Activated CD8-positive, alpha-beta memory T cell treated with anti-CD3 and anti-CD28 coated beads for 1 hour (primary cell): ENCODE measurements around the gene TRAPPC14.
"Not testable (repeated sequence)": the region's sequence is repeated elsewhere in the genome, so short reads cannot be mapped to it uniquely, and the experiment has no call there.

Source experiments
- DNase-seq, 2 donors: peaks; one replicate each; pipeline ENCODE4 v3.0.0-alpha.2; 2020; ENCODE audit warnings: low read depth in 1 of 2; ENCODE audit errors: extremely low read depth in 1 of 2

TRAPPC14 gene

DNA sequence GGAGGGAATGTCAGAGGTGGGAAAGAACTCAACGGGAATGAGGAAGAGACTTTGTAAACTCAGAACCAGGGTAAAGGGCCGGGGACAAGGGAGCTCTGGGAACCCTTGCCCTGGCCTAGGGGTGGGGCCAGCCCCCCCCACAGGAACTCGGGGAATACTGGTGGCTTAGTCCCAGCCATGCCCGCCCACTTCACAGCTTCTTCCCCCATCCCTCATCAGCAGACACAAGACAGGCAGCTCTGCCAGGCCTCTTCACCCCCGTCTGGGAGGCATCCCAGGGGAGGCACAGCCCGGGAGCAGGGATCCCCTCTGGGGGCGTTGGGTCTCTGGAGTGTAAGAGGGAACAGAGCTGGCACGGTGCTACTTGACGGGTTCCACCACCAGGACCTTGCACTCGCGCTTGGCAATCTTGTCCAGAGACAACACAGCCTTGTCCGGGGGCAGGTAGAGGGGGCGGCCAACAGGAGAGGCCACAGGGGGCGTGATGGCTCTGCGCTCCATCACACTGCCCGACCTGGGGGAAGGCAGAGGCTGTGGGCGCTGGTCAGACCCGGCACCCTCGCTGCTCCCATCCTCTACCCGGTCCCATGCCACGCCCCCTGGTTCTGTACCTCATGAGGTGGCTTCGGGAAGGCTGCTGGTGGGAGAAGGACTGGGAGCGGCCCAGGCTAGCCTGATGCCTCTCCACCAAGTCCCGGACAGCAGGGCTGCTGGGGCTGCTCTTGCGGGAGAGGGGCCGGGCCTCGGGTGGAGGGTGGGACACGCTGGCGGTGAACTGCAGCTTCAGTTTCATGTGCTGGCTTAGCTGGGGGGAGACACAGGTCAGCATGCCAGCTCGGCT is 3.7 kb downstream of the TRAPPC14 start:
- DNase-seq, result no peak

DNA sequence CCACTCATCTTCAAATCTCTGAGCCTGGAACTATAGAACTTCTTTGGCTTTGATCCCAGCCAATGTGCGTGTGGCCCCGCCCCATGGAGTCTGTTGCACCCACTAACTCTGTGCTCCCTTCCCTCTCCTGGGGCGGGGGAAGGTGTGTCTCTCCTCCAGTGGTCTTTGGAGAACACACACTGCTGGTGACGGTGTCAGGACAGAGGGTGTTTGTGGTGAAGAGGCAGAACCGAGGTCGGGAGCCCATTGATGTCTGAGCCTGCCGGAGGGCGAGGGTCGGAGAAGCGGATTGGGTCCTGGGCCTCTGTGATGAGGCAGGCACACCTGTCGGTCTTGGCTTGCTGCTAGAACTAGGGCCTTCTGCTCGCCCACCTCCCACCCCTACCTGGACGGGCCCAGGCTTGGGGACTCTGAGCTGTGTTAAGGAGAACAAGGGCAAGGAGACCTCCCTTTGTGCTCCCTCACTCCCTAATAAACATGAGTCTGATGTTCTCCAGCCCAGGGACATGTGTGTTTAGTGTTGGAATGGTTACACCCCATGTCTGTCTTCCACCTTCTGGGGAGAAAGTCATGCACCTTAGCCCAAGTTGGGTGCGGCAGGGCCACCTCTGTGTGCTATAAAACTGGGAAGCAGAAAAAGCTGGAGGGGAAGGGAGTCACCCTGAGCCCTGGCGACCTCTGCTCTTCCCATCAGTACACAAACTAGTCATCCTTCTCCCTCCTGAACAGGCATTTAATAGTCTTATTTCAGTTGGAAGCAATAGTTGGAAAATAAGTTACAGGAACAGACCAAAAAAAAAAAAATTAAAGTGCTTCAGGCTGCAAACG is 4.6 kb downstream of the TRAPPC14 start:
- DNase-seq, result no peak

DNA sequence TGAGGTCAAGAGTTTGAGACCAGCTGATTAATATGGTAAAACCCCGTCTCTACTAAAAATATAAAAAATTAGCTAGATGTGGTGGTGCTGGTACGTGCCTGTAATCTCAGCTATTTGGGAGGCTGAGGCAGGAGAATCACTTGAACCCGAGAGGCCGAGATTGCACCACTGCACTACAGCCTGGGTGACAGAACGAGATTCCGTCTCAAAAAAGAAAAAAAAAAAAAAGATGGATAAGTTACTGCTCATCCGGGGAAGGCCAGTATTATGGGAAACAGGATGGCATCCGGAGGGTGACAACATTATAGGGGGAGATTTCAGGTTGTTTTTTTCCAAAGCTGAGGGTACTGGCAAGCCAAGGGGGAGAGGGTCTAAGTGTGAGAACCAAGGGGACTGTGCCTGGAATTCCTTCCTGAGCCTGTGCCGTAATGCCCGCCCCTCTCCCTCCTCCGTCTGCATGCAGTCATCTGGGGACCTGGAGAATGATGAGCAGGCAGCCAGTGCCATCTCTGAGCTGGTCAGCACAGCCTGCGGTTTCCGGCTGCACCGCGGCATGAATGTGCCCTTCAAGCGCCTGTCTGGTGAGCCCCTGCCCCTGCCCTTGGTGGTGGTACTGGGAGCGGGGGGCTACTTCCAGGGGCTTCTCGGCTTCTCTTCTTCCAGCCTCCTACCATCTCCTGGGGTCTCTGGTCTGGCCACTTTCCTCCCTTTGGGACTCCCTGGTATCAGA is 5.4 kb downstream of the TRAPPC14 start:
- DNase-seq, result no peak

DNA sequence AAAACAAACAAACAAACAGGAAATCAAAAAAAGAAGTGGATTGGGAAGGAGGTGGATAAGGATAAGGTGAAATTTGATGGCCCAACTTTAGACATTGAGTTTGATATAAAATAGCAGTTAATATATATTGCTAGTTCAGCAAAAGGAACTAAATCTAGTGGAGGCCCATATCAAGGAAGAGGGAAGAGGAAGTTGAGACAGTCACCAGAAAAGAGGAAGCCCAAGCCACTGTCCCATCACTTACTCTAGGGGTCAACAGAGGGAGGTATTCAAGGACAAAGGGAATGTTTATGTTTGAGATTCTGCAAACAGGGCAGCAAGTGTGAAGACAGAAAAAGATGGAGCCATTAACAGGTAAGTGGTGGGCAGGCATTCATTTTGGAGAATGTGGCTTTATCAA is 6.1 kb downstream of the TRAPPC14 start:
- no peak for DNase-seq

DNA sequence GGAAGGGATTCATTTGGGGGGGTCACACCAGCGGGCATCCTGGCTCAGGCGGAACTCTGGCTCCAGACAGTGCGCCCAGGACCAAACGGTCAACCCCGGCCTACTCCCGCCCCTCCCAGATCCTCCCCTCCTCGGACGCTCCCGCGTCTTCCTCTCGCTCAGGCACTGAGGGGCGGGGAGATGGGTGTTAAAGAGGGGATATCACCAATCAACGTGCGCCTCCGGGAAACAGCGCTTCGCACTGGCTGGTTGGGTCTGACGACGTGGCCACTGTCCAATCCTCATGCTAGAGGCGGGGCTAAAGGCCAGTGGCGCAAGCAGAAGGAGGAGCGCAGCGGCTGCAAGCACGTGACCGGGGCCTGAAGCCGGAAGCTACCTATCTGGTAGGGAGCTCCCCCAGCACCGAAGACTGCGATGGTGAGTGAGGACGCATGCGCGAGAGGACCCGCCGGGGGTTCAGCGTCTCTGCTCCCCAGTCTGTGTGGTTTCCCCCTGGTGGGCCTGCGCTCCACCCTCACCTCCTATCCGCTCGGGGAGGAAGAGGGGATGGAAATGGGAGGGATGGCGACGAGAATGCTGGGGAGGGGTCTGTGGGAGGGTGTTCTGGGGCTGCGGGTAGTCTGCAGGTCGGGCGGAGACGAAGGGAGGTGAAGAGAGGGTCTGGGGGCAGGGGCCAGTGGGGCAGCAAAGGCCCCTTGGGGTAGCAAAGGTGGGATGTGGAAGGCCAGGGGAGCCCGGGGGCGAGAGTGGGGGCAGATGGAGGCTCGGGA is 9.8 kb downstream of the TRAPPC14 start, which contains the start of gene LAMTOR4:
LAMTOR4 (plus strand) TSS at position 360 of the 770 bp plus-strand sequence; CDS start at position 415, 55 bp downstream.
- peak; percentile 93 to 98 for DNase-seq

DNA sequence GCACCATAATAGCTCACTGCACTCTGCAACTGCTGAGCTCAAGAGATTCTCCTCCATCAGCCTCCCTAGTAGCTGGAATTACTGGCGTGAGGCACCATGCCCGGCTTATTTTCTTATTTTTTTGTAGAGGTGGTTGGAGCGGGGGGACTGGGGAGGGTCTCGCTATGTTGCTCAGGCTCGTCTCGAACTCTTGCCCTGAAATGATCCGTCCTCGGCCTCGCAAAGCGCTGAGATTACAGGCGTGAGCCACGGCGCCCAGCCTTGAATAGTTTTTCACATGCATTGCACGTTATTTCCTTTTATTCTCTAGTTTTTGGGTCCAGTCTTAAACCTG is 10.3 kb downstream of the TRAPPC14 start:
- DNase-seq, result no peak

DNA sequence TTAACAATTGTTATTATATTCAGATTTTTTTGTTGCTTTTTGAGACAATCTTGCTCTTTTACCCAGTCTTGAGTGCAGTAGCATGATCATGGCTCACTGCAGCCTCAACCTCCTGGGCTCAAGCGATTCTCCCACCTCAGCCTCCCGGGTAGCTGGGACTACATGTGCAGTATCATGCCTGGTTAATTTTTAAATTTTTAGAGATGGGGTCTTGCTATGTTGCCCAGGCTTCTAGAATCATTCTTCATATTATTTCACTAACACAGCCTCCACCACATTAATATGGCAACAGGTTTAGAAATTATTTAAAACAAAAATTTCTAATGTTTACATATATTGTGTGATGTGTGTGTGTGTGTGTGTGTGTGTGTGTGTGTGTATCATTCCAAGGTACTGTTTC is 11.2 kb downstream of the TRAPPC14 start:
- no peak for DNase-seq

DNA sequence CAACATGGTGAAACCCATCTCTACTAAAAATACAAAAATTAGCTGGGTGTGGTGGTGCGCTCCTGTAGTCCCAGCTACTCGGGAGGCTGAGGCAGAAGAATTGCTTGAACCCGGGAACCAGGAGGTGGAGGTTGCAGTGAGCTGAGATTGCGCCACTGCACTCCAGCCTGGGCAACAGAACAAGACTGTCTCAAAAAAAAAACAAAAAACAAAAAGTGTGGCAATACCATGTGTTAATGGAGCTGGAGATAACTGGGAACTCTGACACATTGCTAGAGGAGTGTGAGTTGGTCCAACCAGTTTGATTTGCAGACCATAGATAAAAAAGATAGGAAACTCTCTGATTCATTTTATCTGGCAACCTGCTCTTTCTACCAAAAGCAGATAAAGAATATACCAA is 12.2 kb downstream of the TRAPPC14 start:
- not testable (repeated sequence) for DNase-seq

DNA sequence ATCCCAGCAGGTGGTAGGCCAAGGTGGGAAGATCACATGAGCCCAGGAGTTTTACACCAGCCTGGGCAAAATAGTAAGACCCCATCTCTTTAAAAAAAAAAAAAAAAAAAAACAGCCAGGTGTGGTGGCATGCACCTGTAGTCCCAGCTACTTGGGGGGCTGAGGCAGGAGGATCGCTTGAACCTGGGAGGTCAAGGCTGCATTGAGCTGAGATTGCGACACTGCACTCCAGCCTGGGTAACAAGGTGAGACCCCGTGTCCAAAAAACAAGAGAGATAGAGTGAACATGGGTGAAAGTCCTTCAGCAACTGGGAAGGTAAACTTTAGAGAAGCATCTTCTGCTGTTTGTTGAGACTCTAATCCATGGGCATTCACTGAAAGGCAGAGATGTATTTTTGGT is 16.1 kb downstream of the TRAPPC14 start:
- DNase-seq, result no peak

DNA sequence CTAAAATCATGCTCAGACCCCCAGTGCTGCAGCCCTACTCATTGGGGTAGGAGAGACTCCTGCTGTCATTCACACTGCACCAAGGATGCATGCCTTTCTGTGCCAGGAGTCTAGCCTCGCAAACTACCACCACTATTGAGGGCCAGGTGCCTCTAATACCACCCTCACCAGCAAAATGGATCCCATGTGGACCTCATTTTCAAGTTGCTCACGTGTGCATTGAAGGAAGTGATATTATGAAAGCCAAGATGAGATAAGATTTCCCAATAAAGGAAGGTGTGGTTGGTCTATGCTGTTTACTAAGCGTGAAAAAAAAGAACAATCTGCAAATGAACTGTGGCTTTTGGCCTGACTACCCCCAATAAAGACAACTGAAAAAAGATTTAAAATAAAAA is 17.0 kb downstream of the TRAPPC14 start:
- DNase-seq, result no peak

DNA sequence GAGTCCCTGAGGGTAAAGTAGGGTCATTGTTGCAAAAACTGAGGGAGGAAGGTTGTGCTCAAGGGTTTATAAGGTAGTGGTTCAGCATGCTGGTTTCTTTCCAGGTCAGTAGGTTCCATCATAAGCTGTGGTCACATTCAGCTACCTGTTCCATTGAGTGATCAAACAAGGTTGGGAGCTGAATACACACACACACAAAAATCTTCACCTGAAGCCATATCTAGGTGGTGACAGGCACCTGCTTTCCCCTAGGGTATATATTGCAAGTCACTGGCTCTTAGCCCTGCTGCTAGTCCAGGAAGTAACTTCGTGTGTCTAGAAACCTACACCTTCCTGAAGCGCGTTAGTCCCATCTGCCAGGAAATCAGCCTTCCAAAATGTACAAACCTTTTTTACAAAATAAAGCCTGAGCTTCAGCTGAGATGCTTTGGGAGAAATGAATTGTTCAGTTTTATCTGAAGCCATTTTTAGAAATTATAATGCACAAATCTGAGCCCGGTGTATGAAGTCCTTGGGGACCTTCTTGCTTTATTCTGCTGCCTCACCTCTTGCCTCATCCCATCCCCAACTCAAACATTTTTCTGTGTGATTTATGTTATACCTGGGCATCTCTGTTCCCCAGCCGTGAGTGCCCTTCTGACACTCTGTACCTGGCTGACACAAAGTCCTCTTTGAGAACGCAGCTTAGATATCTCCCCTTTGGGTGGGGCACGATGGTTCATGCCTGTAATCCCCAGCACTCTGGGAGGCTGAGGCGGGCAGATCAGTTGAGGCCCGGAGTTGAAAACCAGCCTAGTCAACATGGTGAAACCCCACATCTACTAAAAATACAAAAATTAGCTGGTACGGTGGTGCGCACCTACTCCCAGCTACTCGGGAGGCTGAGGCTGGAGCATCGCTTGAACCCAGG is 20.4 kb downstream of the TRAPPC14 start:
- no peak for DNase-seq

DNA sequence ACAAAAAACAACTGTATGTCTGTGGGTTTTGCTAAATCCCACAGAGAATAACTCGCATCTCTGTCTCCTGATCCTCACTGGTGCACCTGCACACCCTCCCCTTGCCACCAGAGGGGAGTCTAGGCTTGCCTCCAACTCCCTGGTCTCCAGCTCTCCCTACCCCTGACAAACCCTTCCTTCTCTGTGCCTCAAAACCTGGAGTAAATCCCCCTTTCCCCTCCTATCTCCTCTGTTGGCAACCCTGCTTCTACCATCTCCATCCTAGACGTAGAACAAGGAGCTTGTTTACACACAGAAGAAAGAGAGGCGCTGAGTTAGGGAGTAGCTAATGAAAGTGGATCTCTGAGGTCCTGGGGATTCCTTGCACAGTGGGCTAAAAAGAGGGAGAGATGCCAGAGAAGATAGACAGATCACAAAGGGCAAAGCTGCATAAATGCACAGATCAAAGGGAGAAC is 25.8 kb downstream of the TRAPPC14 start:
- peak in 1 of 2 donors; percentile 31 for DNase-seq

DNA sequence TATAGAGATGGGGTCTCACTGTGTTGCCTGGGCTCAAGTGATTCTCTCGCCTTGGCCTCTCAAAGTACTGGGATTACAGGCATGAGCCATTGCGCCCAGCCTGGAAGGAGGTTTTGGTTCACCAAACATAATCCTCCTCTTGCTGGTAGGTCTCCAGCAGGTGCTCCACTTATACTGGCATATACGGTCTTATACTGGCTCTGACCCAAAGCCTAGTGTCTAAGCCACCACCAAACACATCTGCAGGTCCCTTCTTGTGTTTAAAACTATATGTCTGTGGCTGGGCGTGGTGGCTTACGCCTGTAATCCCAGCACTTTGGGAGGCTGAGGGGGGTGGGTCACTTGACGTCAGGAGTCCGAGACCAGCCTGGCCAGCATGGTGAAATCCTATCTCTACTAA is 26.4 kb downstream of the TRAPPC14 start:
- no peak for DNase-seq

DNA sequence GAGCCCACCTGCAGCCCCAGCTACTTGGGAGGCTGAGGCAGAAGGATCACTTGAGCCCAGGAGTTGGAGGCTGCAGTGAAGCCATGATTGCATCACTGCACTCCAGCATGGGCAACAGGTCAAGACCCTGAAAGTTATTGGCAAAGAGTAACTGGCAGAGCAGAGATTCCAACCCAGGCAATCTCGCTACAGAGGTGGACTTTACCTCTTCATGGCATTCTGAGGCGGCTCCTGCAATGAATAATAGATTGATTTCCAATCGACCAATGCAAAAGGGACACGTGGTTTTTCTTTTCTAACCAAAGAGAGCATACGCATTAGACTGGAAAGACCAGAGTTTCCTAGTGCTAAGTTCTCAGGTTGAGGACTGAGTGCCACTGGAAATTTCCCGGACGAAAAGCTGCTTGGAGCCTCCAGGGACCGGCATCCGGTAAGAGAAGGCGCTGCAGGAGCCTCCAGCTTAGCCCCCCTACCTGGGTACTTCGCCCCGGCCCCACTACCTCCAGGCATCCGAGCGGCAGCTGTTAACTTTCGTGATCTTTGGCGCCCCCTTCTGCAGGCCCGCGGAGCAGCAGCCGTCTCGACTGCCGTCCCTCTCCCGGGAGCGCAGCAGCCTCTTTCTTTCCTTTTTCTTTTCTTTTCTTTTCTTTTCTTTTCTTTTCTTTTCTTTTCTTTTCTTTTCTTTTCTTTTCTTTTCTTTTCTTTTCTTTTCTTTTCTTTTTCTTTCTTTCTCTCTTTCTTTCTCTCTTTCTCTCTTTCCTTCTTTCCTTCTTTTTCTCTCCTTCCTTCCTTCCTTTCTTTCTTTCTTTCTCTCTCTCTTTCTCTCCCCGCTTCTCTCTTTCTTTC is 27.7 kb downstream of the TRAPPC14 start:
- peak; percentile 63 to 74 for DNase-seq

DNA sequence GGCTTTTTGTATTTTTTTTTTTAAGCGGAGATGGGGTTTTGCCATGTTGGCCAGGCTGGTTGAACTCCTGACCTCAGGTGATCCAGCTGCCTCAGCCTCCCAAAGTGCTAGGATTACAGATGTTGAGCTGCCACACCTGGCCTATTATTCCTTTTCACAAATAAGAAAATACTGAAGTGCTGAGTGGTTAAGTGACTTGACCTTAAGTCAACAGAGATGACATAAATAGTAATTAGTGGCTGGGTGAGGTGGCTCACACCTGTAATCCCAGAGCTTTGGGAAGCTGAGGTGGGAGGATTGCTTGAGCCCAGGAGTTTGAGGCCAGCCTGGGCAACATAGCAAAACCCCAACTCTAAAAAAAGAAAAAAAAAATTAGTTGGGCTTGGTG is 28.3 kb downstream of the TRAPPC14 start:
- DNase-seq, result not testable (repeated sequence)

DNA sequence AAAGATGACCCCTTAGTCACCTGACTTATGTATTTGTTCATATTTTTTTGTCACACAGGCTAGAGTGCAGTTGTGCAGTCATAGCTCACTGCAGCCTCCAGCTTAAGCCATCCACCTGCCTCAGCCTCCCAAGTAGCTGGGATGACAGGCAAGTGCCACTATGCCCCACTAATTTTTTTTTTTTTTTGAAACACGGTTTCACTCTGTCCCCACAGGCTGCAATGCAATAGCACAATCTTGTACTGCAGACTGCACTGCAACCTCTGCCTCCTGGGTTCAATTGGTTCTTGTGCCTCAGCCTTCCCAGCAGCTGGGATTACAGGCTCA is 29.9 kb downstream of the TRAPPC14 start:
- no peak for DNase-seq

DNA sequence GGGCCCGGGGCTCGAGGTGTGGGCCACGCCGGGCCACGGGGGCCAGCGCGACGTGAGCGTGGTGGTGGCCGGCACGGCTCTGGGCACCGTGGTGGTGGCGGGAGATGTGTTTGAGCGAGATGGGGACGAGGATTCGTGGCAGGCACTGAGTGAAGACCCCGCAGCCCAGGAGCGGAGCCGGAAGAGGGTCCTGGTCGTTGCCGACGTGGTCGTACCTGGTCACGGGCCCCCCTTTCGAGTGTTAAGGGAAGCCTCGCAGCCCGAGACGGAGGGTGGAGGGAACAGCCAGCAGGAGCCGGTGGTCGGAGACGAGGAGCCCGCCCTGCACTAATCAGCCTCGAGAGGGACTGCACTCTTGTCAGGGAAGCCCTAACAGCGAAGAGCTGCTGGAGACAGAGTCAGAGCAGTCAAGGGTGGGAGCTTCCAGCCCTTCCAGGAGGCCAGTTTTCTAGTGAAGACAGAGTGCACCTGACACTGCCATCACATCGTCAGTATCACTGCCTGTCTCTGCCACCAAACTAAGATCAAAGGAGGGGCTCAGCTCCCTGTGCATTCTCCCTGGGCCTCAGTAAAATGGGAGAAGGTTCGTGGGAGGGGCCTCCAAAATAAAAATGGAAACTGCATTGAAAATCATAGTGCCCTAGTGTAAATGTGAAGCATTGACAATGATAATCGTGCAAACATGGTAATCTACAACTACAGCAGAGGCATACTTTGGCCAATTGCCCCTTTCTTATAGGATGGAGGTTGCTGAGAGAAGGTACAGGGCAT is 30.5 kb downstream of the TRAPPC14 start:
- DNase-seq, result peak in 1 of 2 donors; percentile 11
